WTC11 (cell line): Measurements from ENCODE around the gene SLC4A9. TPM values are rescaled to one million over a fixed set of nuclear protein-coding genes. Genes with fewer than 3 reads are reported as not detected.
A peak's percentile ranks its signal among the peaks of the same experiment; 100 is the strongest.

Experiments used
- ATAC-seq: fragments of 200-7000 bp; cut with Tn5 transposase; 2 replicates; pipeline ENCODE4 v1.10.0; 2021; ENCODE audit warnings: mild to moderate bottlenecking, moderate library complexity
- CTCF ChIA-PET: fragments of 300-600 bp; sonication (Branson Sonifier 250); formaldehyde crosslinking; loops from one replicate; lab custom pipeline; 2021; ENCODE audit warnings: antibody characterized with exemption; lab: Charles Lee
- POLR2A ChIA-PET: fragments of 350-600 bp; sonication (Branson Sonifier 250); formaldehyde crosslinking; loops from one replicate; lab custom pipeline; 2021; ENCODE audit warnings: antibody characterized with exemption; lab: Charles Lee
- DNase-seq: peaks from one replicate; pipeline ENCODE4 v3.0.0; 2021; ENCODE audit warnings: low spot score
- H3K27ac Mint-ChIP-seq: 2 replicates; pipeline ENCODE4 v1.8.0; 2021; ENCODE audit warnings: mixed read lengths
- H3K27me3 Mint-ChIP-seq: 2 replicates; pipeline ENCODE4 v1.8.0; 2021; ENCODE audit warnings: low read depth, mild to moderate bottlenecking, moderate library complexity, mixed read lengths
- H3K36me3 Mint-ChIP-seq: 2 replicates; pipeline ENCODE4 v1.8.0; 2021; ENCODE audit warnings: mixed read lengths
- H3K4me1 Mint-ChIP-seq: 2 replicates; pipeline ENCODE4 v1.8.0; 2022; ENCODE audit warnings: mixed read lengths
- H3K4me3 Mint-ChIP-seq: 2 replicates; pipeline ENCODE4 v1.8.0; 2021; ENCODE audit warnings: mild to moderate bottlenecking, moderate library complexity, mixed read lengths
- H3K9me3 Mint-ChIP-seq: 2 replicates; pipeline ENCODE4 v1.8.0; 2021; ENCODE audit warnings: mixed read lengths
- ATF3 ChIP-seq: sonication (generic); formaldehyde crosslinking; conservative IDR thresholded peaks from 2 replicates; pipeline ENCODE4 v1.8.1; 2022; ENCODE audit warnings: mild to moderate bottlenecking, missing genetic modification reagents
- ELF4 ChIP-seq: sonication (generic); formaldehyde crosslinking; IDR thresholded peaks from 2 replicates; pipeline ENCODE4 v1.8.1; 2022; ENCODE audit warnings: low read depth, mild to moderate bottlenecking, moderate library complexity, missing genetic modification reagents
- ESRRA ChIP-seq: sonication (generic); formaldehyde crosslinking; IDR thresholded peaks from 2 replicates; pipeline ENCODE4 v1.8.1; 2022; ENCODE audit warnings: mild to moderate bottlenecking, missing genetic modification reagents, borderline replicate concordance
- GRHL2 ChIP-seq: fragments of 250-450 bp; sonication (Bioruptor Pico); IDR thresholded peaks from 2 replicates; pipeline ENCODE4 v1.8.0; 2022; ENCODE audit warnings: mild to moderate bottlenecking, moderate library complexity; ENCODE audit not compliant: insufficient replicate concordance, severe bottlenecking
- HMGXB4 ChIP-seq: sonication (generic); formaldehyde crosslinking; IDR thresholded peaks from 2 replicates; pipeline ENCODE4 v1.8.1; 2023; ENCODE audit warnings: mild to moderate bottlenecking, moderate library complexity, missing genetic modification reagents
- IRF2 ChIP-seq: sonication (generic); formaldehyde crosslinking; IDR thresholded peaks from 2 replicates; pipeline ENCODE4 v1.8.0; 2022; ENCODE audit warnings: low read depth, missing genetic modification reagents, borderline replicate concordance
- KAT7 ChIP-seq: sonication (generic); formaldehyde crosslinking; IDR thresholded peaks from 2 replicates; pipeline ENCODE4 v1.8.1; 2023; ENCODE audit warnings: missing genetic modification reagents, mild to moderate bottlenecking, borderline replicate concordance
- MAX ChIP-seq: sonication (generic); formaldehyde crosslinking; IDR thresholded peaks from 2 replicates; pipeline ENCODE4 v1.8.0; 2022; ENCODE audit warnings: mild to moderate bottlenecking, missing genetic modification reagents
- NFYB ChIP-seq: sonication (generic); formaldehyde crosslinking; conservative IDR thresholded peaks from 2 replicates; pipeline ENCODE4 v1.8.0; 2022; ENCODE audit warnings: low read depth, missing genetic modification reagents
- NR1H2 ChIP-seq: sonication (generic); formaldehyde crosslinking; IDR thresholded peaks from 2 replicates; pipeline ENCODE4 v1.9.0; 2021; ENCODE audit warnings: mild to moderate bottlenecking, moderate library complexity, missing genetic modification reagents
- RELA ChIP-seq: sonication (generic); formaldehyde crosslinking; IDR thresholded peaks from 2 replicates; pipeline ENCODE4 v1.8.1; 2022; ENCODE audit warnings: missing genetic modification reagents, mild to moderate bottlenecking, borderline replicate concordance
- TEAD1 ChIP-seq: sonication (generic); formaldehyde crosslinking; IDR thresholded peaks from 2 replicates; pipeline ENCODE4 v1.8.0; 2022; ENCODE audit warnings: mild to moderate bottlenecking, missing genetic modification reagents
- TEAD4 ChIP-seq: sonication (generic); formaldehyde crosslinking; IDR thresholded peaks from 2 replicates; pipeline ENCODE4 v1.8.0; 2022; ENCODE audit warnings: mild to moderate bottlenecking, missing genetic modification reagents
- ZNF232 ChIP-seq: sonication (generic); formaldehyde crosslinking; IDR thresholded peaks from 2 replicates; pipeline ENCODE4 v1.8.0; 2022; ENCODE audit warnings: mild to moderate bottlenecking, missing genetic modification reagents
- total RNA-seq: library from RNA; stranded (reverse); gene quantifications from 3 replicates; pipeline ENCODE4 v1.2.3, GENCODE V29; 2021
- TF ChIP-seq, protein P1 (sequence below): sonication (generic); formaldehyde crosslinking; IDR thresholded peaks from 2 replicates; pipeline ENCODE4 v1.8.0; 2023; ENCODE audit warnings: mild to moderate bottlenecking, missing genetic modification reagents
- TF ChIP-seq, protein P2 (sequence below): fragments of 250-450 bp; sonication (Bioruptor Pico); IDR thresholded peaks from 2 replicates; pipeline ENCODE4 v1.9.0; 2021; ENCODE audit warnings: mild to moderate bottlenecking, borderline replicate concordance
- TF ChIP-seq, protein P3 (sequence below): fragments of 250-450 bp; sonication (Bioruptor Pico); IDR thresholded peaks from 2 replicates; pipeline ENCODE4 v2.1.2; 2022; ENCODE audit warnings: mild to moderate bottlenecking, moderate library complexity
- TF ChIP-seq, protein P4 (sequence below): sonication (generic); formaldehyde crosslinking; IDR thresholded peaks from 2 replicates; pipeline ENCODE4 v1.8.1; 2023; ENCODE audit warnings: mild to moderate bottlenecking, missing genetic modification reagents

SLC4A9 gene
- total RNA-seq, 1 experiment from 2014 or later, result 0.37 TPM

DNA sequence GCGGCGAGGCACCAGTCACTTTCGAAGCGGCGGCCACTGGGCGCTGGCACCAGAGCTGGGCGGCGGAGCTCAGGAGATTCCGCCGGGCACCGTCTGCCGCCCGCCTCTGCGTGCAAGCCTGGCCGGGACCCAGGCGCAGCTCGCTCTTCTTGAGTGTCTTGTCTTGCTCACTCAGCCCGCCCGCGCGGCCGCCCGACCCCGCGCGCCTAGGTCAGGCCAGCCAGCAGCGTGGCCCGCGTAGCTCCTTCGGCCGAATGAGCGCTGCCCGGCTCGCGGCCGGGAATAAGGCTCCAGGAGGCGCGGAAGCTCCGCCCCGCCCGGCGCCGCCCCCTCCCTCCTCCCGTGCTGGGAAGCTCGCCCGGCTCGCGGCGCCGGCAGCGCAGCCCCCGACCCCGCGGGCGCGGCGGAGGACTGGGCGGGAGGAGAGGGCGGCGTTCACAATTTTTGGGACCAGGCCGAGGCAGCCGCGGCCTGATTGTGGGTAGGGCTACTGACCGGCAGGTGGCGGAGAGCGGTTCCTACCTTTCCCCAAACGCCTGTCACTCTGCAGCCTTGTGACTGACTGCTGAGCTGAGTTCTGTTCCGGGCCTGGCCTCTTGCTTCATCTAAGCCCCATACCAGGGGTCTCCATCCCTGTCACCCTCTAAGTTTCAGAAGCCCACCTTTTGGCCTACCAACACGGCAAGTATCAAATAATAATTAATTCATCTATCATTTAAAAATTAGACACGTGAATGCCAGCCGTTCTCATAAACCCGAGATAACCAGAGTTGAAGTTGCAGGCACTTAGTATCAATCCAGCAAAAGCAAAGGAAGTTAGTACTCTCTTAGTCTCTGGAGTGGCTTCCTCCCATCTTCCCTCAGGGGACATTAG is 13.4 kb upstream of the SLC4A9 start, which contains the start of gene HBEGF (continued):
- TF ChIP-seq HMGXB4 (CRISPR knock-in tag), result peak; percentile 76
- peak; percentile 54; the same call in 1 of the 2 replicates for TF ChIP-seq TEAD1 (CRISPR knock-in tag)
- no peak for TF ChIP-seq ELF4 (CRISPR knock-in tag)
- TF ChIP-seq TEAD4 (CRISPR knock-in tag), result 0 out of 2 replicates have a peak, but pooled peaks have one; percentile 0

GRCh38 chr5:140347360-140347759 is 12.6 kb upstream of the SLC4A9 start:
- DNase-seq, result no peak
- ChIA-PET POLR2A (interaction anchor here (0.8 to 2.3 kb wide), 9 partner anchors 9 to 200 kb away, joined by 3 to 28 read pairs (median 7); partner anchors contain the start of genes EIF4EBP3 and PFDN1), CTCF (interaction anchor here (0.6 to 15.0 kb wide), 37 partner anchors 8 to 353 kb away, joined by 3 to 621 read pairs (median 7); partner anchors contain the start of genes EIF4EBP3, IK, NDUFA2 and PFDN1)
- Mint-ChIP-seq H3K9me3 (no peaks in the 10 kb centered on the region), H3K4me1 (peaks cover 24% of the 10 kb centered on the region), H3K4me3 (peak overlapping the region; percentile 68), H3K36me3 (no peaks in the 10 kb centered on the region), H3K27ac (no peak overlapping the region), H3K27me3 (peaks cover 11% of the 10 kb centered on the region)
- TF ChIP-seq GRHL2 (CRISPR knock-in tag), result no peak
- TF ChIP-seq RELA (CRISPR knock-in tag), result no peak
- TF ChIP-seq ATF3 (CRISPR knock-in tag), result no peak
- no peak for TF ChIP-seq ZNF232 (CRISPR knock-in tag)
- TF ChIP-seq, protein P1, sequence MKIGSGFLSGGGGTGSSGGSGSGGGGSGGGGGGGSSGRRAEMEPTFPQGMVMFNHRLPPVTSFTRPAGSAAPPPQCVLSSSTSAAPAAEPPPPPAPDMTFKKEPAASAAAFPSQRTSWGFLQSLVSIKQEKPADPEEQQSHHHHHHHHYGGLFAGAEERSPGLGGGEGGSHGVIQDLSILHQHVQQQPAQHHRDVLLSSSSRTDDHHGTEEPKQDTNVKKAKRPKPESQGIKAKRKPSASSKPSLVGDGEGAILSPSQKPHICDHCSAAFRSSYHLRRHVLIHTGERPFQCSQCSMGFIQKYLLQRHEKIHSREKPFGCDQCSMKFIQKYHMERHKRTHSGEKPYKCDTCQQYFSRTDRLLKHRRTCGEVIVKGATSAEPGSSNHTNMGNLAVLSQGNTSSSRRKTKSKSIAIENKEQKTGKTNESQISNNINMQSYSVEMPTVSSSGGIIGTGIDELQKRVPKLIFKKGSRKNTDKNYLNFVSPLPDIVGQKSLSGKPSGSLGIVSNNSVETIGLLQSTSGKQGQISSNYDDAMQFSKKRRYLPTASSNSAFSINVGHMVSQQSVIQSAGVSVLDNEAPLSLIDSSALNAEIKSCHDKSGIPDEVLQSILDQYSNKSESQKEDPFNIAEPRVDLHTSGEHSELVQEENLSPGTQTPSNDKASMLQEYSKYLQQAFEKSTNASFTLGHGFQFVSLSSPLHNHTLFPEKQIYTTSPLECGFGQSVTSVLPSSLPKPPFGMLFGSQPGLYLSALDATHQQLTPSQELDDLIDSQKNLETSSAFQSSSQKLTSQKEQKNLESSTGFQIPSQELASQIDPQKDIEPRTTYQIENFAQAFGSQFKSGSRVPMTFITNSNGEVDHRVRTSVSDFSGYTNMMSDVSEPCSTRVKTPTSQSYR (CRISPR knock-in tag), result no peak
- no peak for TF ChIP-seq NR1H2 (CRISPR knock-in tag)
- TF ChIP-seq MAX (CRISPR knock-in tag), result no peak
- TF ChIP-seq, protein P2, sequence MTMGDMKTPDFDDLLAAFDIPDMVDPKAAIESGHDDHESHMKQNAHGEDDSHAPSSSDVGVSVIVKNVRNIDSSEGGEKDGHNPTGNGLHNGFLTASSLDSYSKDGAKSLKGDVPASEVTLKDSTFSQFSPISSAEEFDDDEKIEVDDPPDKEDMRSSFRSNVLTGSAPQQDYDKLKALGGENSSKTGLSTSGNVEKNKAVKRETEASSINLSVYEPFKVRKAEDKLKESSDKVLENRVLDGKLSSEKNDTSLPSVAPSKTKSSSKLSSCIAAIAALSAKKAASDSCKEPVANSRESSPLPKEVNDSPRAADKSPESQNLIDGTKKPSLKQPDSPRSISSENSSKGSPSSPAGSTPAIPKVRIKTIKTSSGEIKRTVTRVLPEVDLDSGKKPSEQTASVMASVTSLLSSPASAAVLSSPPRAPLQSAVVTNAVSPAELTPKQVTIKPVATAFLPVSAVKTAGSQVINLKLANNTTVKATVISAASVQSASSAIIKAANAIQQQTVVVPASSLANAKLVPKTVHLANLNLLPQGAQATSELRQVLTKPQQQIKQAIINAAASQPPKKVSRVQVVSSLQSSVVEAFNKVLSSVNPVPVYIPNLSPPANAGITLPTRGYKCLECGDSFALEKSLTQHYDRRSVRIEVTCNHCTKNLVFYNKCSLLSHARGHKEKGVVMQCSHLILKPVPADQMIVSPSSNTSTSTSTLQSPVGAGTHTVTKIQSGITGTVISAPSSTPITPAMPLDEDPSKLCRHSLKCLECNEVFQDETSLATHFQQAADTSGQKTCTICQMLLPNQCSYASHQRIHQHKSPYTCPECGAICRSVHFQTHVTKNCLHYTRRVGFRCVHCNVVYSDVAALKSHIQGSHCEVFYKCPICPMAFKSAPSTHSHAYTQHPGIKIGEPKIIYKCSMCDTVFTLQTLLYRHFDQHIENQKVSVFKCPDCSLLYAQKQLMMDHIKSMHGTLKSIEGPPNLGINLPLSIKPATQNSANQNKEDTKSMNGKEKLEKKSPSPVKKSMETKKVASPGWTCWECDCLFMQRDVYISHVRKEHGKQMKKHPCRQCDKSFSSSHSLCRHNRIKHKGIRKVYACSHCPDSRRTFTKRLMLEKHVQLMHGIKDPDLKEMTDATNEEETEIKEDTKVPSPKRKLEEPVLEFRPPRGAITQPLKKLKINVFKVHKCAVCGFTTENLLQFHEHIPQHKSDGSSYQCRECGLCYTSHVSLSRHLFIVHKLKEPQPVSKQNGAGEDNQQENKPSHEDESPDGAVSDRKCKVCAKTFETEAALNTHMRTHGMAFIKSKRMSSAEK (CRISPR knock-in tag), result no peak
- TF ChIP-seq ESRRA (CRISPR knock-in tag), result no peak
- TF ChIP-seq, protein P3, sequence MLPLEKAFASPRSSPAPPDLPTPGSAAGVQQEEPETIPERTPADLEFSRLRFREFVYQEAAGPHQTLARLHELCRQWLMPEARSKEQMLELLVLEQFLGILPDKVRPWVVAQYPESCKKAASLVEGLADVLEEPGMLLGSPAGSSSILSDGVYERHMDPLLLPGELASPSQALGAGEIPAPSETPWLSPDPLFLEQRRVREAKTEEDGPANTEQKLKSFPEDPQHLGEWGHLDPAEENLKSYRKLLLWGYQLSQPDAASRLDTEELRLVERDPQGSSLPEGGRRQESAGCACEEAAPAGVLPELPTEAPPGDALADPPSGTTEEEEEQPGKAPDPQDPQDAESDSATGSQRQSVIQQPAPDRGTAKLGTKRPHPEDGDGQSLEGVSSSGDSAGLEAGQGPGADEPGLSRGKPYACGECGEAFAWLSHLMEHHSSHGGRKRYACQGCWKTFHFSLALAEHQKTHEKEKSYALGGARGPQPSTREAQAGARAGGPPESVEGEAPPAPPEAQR (CRISPR knock-in tag), result no peak
- TF ChIP-seq ELF4 (CRISPR knock-in tag), result no peak
- TF ChIP-seq IRF2 (CRISPR knock-in tag), result no peak
- no peak for TF ChIP-seq KAT7 (CRISPR knock-in tag)
- no peak for TF ChIP-seq NFYB (CRISPR knock-in tag)
- TF ChIP-seq, protein P4, sequence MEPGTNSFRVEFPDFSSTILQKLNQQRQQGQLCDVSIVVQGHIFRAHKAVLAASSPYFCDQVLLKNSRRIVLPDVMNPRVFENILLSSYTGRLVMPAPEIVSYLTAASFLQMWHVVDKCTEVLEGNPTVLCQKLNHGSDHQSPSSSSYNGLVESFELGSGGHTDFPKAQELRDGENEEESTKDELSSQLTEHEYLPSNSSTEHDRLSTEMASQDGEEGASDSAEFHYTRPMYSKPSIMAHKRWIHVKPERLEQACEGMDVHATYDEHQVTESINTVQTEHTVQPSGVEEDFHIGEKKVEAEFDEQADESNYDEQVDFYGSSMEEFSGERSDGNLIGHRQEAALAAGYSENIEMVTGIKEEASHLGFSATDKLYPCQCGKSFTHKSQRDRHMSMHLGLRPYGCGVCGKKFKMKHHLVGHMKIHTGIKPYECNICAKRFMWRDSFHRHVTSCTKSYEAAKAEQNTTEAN (CRISPR knock-in tag), result no peak
- no peak for ATAC-seq
